Measurements from ENCODE around the gene SLC2A9.

Gene SLC2A9

DNA sequence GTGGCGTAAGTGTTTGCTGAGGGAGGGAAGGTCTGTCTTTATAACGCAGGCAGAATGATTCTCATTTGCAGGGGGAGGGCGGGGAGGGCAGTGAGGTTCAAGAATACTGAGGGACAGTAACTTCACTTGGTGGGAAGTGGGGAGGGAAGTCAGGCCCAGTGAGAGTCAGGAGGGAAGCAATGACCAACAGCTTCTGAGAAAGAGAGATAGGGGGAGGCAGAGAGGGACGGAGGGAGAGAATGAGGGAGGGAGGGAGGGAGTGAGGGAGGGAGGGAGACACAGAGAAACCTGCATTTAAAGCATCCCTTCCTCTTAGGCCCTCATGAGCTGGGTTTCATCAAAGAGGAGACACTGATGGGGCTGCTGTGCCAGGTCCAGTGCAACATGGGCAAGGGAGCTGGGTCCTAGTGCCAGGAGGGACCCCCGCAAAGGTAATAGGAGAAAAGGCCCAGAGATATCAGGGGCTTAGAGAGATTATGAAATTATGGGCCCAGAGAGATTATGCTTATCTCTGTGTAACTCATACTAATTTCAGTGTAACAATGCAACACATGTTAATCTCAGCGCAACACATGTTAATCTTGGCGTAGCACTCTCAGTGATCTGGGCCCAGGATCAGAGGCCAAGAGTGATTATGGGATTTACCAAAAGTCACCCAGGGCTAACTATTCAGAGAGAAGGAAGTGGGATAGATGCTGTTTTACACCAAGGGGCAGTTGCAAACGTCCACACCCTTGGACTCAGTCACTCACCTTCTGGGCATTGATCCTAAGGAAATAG lies 127.8 kb downstream of the SLC2A9 start:
- no peak for DNase-seq (ENCODE audit: low spot score)

DNA sequence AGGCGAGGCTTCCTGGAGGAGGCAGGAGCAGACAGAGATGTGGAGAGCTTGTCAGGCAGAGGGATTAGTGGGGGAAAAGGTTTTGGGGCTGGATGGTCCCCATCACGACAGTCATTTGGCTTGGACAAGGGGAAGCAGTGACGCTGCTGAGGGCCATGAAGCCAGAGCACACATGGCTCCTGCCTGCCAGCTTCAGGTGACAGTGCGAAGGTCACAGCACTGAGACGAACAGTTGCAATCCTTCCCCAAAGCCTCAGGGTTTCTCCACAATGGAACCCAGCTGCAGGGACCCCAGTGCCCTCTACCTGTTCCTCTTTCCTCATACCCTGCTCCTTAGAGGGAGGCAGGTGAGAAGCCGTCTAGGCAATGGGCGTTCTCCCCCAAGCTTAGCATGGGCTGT lies 129.6 kb downstream of the SLC2A9 start:
- DNase-seq (ENCODE audit: low spot score): no peak

DNA sequence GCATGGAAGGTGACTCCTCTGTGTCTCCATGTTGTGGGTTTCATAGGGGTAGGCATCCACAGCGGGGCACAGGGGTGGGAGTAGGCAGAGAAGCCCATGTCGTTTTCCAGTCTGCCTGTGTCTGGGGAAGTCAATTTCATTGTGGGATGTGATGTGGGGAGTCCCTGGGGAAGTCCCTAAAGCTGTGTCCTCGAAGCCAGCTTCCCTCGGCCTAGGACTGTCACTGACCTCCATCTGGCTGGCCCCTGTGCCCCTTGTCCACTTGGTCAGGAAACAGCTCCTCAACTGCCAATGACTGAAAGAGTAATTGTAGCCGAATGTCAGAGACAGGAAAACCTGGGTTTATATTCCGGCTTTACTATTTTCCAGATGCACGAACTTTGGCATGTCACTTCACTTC lies 130.2 kb downstream of the SLC2A9 start:
- no peak for DNase-seq (ENCODE audit: low spot score)

DNA sequence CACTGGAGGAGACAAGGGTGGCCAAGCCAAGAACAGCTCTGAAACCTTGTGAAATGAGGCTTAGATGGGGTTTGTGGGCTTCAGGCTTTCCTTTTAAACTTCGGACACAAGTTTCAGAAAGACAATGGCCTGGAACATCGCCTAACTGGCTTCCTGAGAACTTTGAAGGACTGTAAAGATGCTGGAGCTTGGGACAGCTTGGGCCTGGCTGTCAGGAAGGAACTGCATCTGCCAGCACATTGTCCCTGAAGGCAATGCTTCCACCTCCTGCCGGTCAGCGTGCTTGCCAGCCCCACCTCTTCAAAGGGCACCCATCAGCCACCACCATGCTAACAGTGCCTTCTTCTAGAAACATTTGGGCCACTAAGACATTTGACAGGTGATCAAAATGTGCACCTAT lies 132.0 kb downstream of the SLC2A9 start:
- no peak for DNase-seq (ENCODE audit: low spot score)

DNA sequence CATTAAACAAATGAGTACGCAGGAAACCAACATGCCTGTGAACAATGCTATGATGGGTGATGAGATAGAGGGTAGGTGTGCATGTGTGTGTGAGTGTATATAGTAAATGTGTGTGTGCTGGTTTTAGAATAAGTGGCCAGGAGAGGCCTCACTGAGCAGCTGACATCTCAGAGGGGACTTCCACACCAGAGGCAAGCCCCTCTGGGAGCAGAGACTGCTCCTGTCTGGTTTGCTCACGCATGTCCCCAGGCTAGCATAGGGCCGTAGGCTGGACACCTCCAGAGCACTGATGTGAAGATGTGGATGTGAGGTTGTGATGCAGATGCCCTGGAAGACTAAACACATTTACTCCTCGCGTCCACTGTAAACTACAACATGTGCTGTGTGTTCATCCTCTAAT lies 135.3 kb downstream of the SLC2A9 start:
- DNase-seq (ENCODE audit: low spot score): no peak

DNA sequence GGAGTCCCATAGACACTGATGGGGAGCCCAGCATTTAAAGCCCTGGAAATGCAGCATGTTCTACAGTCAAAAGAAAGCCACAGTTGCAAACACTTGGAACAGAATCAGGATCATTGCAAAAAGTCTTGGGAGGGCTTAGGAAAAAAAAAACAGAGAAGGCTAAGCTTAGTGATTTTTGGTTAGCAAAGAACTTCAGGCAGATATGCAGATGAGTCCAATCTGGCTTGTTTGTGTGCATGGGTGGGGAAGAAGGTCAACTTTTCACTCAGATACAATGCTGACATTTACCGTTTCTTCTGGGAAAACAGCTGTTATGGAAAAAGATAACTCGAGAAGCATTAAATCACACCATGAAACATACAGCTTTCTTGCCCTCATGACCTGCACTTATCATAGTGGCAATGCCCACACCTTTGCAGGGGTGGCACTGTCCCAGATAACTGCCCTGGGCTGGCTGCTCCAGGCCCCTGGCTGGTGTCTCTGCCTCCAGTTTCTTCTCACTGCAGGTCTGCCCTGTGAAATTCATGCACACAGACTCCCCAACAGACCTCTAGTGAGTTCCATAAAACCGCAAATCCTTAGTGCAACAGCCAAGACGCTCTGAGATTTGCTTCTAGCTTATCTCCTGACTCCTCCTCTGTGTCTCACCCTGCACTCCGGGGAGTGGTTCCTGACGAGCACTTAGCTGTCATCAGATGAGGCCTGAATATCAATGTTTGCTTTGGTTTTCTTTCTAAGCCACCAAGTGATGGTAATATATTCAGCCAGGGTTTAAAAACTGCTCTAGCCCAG lies 140.7 kb downstream of the SLC2A9 start:
- DNase-seq (ENCODE audit: low spot score): no peak

DNA sequence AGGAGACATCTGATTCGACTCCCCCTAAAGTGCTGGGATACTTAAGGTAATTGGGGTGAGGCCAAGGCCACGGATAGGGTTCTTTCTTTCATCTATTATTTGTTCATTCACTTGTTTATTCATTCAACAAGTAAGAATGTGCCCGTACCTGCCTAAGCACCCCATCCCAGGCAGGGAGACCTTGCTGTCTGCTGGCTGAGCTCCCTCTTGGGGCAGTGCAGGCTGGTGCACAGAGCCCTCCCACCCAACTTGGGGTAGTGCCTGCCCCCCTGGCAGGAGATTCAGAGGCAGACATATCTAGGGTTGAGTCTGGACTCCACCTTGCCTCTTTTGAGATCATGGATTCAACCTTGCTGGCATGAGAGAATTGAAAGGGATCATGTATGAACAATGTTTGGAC lies 144.2 kb downstream of the SLC2A9 start:
- no peak for DNase-seq (ENCODE audit: low spot score)

DNA sequence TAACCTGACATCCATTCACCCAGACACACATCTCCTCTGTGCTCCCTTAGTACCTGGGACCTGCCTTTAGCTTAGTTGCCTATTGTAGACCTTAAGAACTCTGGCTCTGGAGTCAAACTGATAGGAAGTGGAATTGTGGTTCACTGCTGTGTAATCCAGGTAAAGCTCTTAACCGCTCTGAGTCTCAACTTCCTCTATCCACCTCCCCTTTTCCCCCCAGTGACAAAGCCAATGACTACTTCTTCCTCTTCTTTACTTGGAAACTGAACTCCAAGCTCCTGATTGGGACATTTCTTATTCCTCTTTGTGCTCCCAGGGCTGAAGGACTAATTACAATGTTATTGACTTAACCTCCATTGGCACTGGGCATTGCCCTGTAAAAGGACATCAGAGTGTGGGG lies 145.8 kb downstream of the SLC2A9 start:
- no peak for DNase-seq (ENCODE audit: low spot score)

DNA sequence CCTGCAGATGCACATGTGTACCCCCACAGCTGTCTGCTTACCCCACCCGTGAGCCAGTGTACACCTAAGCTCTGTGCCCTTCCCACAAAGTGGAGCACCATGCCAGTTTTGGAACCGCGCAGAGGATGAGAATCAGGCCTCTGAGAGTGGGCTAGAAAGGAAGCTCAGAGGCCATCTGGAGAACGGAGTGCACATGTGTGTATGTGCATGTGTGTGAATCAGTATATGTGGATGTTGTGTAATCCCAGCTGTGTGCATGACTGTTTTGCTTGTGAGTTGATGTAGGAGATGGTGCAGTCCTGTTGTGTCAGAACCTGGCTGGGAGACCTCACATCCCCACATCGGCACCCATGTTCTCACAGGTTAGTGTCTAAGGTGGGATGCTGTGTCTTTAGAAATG lies 146.9 kb downstream of the SLC2A9 start:
- no peak for DNase-seq (ENCODE audit: low spot score)

DNA sequence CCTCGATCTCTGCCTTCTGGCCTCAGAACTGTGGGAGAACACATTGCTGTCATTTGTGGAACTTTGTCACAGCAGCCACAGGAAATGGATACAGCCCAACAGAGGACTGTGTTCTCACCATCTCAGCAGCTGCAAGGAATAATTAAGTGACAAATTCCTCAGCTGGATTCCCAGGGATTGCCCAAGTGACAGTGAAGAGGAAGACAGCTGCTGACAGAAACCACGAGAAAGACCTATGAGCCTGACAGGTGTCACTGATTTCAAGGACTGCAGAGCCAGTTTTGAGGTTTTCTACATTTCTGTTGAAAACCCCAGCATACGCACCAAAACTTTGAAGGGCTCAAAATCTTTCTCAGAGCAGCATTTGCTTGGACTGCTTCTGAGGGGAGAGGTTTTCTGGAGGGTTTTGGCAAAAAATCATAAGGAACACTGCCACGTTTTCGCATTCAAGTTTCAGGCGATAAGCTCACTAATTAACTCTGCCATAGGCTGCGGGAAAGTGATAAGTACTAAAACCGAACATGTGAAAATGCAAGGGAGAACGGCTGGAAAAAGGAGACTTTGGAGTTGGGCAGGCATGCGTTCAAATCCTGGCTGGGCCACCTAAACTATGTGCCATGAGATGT lies 151.0 kb downstream of the SLC2A9 start:
- no peak for DNase-seq (ENCODE audit: low spot score)

DNA sequence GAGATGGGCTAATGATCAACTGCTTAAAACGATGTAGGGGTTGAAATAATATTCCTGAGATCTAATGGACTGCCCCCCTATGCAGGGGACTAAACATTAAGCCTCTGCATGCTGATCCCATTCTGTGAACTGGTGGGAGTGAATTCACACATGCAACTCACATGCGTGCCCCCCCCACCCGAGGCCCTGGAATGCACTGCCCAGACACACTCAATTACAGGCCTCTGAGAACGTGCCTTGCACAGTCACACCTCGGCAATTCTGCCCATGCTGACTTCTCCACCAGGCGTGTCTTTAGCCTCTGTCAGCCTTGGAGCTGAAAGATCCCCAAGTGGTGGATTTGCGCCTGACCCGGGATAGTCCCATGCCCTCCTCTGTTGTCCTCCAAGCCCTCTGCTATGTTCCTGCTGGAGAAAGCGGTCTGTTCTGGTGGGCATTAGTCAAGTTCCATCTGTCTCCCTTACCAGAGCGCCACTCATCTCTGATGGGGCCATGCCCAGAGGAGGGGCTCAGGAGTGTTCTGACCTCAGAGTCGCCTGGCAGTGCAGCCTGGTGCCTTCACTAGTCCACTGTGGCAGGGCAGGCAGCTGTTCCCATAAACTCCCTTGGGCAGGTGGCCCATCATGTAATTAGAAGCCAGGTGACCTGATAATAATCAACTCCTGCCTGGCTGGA lies 153.4 kb downstream of the SLC2A9 start:
- DNase-seq (ENCODE audit: low spot score): no peak

DNA sequence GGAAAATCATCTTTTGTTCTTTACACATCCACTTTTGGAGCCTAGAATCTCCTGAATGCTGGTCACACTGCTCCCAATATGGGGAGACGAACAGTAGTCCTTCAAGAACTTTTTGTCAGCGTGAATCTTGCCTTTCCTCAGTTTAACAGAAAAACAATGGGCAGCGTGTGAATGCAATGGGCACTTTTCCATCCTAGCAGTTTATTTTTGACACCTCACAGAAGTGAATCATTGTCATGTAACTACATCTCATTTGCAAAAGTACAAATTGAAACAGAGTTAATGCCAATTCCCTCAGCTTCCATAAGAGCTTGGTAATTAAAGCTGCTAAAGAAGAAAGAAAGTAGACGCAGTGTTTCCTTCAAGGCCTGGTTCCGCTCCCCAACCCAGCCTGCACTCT lies 154.4 kb downstream of the SLC2A9 start:
- no peak for DNase-seq (ENCODE audit: low spot score)

DNA sequence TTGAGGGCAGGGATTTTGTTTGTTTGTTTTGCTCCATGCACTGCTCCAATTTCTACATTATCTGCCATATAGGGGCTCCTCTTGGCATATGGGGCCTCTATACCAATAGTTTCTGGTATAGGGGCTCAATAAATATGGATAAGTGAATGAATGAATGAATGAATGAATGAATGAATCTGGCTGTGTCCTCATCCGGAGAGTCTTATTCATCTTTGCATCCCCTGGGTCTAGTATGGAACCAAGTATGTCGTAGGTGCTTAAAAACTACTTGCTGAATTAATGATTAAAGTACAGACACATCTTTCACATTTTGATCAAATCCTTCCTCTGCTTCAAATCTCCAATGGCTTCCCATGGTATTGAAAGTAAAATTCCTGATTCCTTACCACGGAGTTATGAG lies 159.7 kb downstream of the SLC2A9 start:
- no peak for DNase-seq (ENCODE audit: low spot score)

DNA sequence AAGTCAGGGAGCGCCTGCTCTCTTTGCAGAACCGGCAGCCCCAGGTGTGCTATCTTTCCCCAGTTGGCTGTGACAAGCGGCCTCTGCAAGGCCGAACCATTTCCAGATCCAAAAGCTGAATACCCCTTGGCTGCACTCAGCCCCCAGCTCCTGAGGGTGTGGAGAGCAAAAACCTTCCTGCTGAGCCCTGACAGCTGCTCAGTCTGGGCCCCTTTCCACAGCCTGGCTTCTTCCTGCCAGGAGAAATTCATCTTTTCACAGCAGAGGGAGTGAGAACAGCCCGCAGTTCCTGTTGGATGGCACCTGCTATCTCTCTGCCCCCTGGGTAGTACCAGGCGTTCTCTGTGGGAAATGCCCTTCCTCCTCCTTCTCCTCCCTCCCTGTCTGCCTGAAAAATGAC lies 161.5 kb downstream of the SLC2A9 start:
- DNase-seq (ENCODE audit: low spot score): no peak

DNA sequence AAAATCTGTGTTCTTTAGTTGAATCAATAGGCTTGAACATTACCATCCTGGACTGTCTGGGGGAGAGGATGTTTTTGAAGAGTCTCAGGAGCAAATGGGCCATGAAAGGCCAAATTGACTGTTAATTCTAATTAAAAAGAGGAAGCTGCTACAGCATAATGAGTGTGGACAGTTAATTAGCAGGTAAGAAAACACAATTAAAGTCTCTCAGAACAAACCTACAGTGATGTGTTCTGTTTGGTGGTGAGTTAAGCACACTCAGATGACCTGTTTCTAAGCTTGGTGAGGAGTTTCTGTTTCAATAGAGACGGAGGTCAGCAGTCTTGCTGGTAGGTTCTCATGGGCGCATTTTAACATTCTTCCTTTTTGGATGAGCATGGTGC lies 171.8 kb downstream of the SLC2A9 start:
- no peak for DNase-seq (ENCODE audit: low spot score)

DNA sequence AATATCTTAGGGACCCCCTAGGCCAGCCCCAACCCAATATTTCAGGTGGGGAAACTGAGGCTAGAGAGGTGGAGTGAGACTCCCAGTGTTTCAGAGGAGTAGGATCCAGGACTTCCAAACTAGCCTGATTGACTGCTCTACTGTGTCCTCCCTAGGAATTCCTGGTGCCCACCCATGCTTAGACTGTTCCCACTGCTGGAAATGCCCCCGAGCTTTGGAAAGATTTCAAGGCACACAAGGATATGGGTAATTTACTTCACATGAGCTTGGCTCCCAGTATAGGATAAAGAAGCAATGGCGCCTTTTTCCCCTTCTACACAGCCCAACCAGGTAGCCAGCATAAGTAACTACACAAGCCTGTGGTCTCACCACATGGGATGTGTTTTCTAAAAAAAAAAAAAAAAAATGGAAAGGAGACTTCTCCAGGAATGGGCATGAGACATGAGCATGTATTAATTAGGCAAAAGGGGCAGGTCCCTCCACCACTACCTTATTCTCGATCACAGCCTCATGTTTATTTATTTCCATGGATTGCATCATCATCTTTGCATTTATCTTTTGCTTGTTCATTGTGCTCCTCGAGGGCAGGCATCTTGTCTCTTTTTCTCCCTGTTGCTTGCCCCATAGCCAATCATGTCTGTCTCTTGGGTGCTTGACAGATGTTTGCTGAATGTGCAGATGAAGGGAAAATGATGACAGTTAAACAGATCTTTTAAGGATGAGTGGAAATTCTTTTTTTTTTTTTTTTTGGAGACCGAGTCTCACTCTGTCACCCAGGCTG lies 173.1 kb downstream of the SLC2A9 start:
- DNase-seq (ENCODE audit: low spot score): no peak

DNA sequence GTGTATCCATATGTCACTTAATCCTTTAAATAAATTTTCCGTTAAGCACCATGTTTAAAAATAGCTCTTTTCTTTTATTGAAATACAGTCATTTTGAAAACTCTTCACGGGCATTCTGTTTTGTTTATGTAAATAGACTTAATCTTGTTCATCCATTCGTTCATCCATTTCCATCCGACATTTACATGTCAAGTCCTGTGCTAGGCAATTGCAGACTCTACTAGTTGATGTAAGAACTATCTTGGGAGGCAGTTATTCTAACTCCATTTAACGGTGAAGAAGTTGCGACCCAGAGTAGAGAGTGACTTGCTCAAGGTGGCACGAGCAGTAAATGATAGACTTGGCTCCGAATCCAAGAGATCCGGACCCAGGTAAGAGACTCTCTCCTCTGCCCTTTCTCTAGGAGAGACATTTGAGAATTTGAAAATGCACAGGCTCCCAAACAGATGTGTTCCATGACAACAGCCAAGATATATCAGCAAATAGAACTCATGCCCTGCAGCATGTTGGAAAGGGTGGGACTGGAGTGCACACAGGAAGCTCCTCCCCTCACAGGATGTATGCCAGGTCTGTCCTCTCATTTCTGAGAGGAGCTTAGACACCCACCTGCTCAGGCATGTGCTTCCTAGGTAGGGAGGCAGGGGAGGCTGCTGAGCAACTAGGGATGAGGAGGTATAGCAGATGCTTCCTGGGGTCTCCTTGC lies 175.4 kb downstream of the SLC2A9 start:
- no peak for DNase-seq (ENCODE audit: low spot score)

DNA sequence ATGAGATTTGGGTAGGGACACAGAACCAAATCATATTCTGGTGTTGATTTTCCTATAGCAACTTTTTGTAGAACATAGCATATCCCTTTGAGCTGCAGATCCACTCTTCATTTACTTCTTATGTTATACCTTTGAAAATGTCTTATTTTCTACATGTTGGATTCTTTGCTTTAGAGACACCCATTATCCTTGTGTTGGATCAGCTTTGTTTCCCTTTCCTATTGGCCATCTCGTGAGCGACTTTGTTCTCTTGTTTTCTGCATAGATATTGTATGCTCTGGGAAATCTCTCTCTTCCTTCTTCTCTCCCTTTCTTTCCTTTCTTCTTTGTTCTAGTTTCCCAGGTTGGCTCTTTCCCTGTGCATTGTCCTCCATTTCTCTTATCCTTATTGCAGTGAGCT lies 180.2 kb downstream of the SLC2A9 start:
- DNase-seq (ENCODE audit: low spot score): no peak

DNA sequence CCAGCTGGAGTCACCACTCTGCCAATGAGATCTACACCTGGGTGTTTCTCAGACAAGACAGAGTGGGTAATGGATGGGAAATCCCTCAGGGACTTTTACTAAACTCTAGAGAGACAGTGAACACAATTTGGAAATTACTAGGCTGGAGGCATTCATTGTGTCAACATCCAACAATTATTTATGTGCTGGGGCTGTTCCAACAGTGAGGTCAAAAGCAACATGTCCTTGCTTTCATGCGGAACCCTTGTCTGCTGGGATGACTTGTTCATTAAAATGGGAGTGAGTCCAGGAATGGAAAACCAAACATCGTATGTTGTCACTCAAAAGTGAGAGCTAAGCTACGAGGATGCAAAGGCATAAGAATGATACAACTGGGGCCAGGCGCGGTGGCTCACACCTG lies 185.9 kb downstream of the SLC2A9 start:
- DNase-seq (ENCODE audit: low spot score): no peak

DNA sequence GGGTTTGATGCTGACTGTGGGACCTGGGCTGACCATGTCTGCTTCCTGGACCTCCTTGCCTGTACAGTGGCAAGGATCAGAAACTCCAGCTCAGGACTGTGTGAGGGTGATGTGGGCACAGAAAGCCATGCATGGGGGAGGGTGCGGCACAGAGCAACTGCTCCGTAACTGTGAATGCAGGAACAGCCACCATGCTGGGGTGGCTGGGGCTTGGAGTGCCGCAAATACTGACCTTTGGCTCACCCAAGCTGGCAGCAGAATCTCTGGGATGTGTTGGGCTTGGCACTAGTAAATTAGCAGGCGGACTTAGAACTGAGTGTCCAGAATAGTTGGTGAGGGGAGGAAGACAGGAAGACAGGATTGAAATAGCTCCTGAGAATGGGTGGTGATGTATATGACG lies 187.9 kb downstream of the SLC2A9 start:
- no peak for DNase-seq (ENCODE audit: low spot score)

DNA sequence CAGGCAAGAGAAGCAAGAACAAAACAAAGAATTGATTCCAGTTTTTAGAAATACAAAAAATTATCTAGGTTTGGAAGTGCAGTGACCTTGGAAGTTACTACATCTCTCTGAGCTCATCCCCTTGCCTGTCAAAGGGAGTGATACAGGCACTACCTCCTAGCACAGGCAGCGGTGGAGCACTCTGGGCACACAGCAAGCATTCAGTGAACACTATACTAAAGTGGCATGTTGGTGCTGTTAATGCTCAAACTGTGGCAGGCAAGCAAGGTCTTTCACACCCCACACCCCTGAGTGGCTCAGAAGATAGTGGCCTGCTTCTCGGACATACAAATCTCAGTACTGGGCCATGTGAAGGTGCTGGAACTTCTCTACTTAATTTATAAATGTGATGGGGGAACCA lies 188.7 kb downstream of the SLC2A9 start:
- DNase-seq (ENCODE audit: low spot score): no peak
